Bronchial epithelial cell (primary cell): ENCODE data around the gene CIDEC. TPM values are rescaled to one million over a fixed set of nuclear protein-coding genes. Genes with fewer than 3 reads are reported as not detected.

Experiments used
- DNase-seq: peaks from one replicate; pipeline ENCODE4 v3.0.0-alpha.2; 2010; ENCODE audit warnings: low read depth
- FAIRE-seq: peaks from 2 replicates; lab custom pipeline; 2011; peaks lifted over from hg19 to GRCh38; lab: Jason Lieb, UNC
- H3K27me3 ChIP-seq: 2 replicates; pipeline ENCODE4 v1.5.1; 2011; ENCODE audit warnings: low read length; ENCODE audit not compliant: control insufficient read depth, insufficient read depth
- H3K36me3 ChIP-seq: 2 replicates; pipeline ENCODE4 v1.5.1; 2011; ENCODE audit warnings: low read length; ENCODE audit not compliant: control insufficient read depth, insufficient read depth
- H3K4me3 ChIP-seq: 2 replicates; pipeline ENCODE4 v1.5.1; 2011; ENCODE audit warnings: mild to moderate bottlenecking, low read depth, low read length, control low read depth
- CTCF ChIP-seq: IDR thresholded peaks from 2 replicates; pipeline ENCODE4 v1.5.1; 2011; ENCODE audit warnings: mild to moderate bottlenecking, moderate library complexity, low read length, control low read depth, inconsistent platforms; ENCODE audit not compliant: insufficient read depth, severe bottlenecking
- total RNA-seq: library from RNA; depleted of rRNA; stranded (reverse); fragments of >200 nt; gene quantifications from 2 replicates; pipeline ENCODE4 v1.2.1, GENCODE V29; 2014

CIDEC gene
- total RNA-seq, 1 donor from 2014 or later: not detected

- Histone ChIP-seq H3K36me3 (no peaks in the 10 kb centered on the region), H3K27me3 (peaks cover 3% of the 10 kb centered on the region), H3K4me3 (no peak overlapping the region)
- DNase-seq (peak; percentile 54), FAIRE-seq (no peak)
- TF ChIP-seq CTCF: no peak
Observed at GRCh38 chr3:9864200-9864927, 15.7 kb downstream of the CIDEC start.

- FAIRE-seq (no peak), DNase-seq (no peak)
- no peak for TF ChIP-seq CTCF
- peaks cover 3% of the 10 kb centered on the region for H3K27me3 ChIP-seq
- H3K4me3 ChIP-seq: peak overlapping the region; percentile 23
- H3K36me3 ChIP-seq: no peaks in the 10 kb centered on the region
Observed at GRCh38 chr3:9863058-9863772, 16.8 kb downstream of the CIDEC start.

GRCh38 chr3:9862391-9863057, 17.5 kb downstream of the CIDEC start:
- Histone ChIP-seq H3K4me3 (peak overlapping the region; percentile 23), H3K36me3 (no peaks in the 10 kb centered on the region), H3K27me3 (peaks cover 3% of the 10 kb centered on the region)
- DNase-seq (no peak), FAIRE-seq (no peak)
- peak; percentile 50 for TF ChIP-seq CTCF

- no peaks in the 10 kb centered on the region for H3K36me3 ChIP-seq
- H3K27me3 ChIP-seq: peaks cover 3% of the 10 kb centered on the region
- no peak overlapping the region for H3K4me3 ChIP-seq
- TF ChIP-seq CTCF: no peak
- no peak for DNase-seq
- no peak for FAIRE-seq
Observed at GRCh38 chr3:9861626-9862130, 18.4 kb downstream of the CIDEC start.

- FAIRE-seq: no peak
- Histone ChIP-seq H3K27me3 (peaks cover 3% of the 10 kb centered on the region), H3K36me3 (no peaks in the 10 kb centered on the region), H3K4me3 (no peak overlapping the region)
- no peak for TF ChIP-seq CTCF
- no peak for DNase-seq
Observed at GRCh38 chr3:9861201-9861600, 18.9 kb downstream of the CIDEC start.
